Stimulated activated CD4-positive, alpha-beta T cell treated with anti-CD3 and anti-CD28 coated beads, TNF-alpha, amount 100 ng/mL, for 4 hours (primary cell): ENCODE measurements around the gene CRIM1.

Experiments used
- DNase-seq, 3 experiments: peaks; one replicate each; pipeline ENCODE4 v3.0.0-alpha.2; 2020; ENCODE audit warnings: low read depth in 3 of 3

The CRIM1 gene

DNA sequence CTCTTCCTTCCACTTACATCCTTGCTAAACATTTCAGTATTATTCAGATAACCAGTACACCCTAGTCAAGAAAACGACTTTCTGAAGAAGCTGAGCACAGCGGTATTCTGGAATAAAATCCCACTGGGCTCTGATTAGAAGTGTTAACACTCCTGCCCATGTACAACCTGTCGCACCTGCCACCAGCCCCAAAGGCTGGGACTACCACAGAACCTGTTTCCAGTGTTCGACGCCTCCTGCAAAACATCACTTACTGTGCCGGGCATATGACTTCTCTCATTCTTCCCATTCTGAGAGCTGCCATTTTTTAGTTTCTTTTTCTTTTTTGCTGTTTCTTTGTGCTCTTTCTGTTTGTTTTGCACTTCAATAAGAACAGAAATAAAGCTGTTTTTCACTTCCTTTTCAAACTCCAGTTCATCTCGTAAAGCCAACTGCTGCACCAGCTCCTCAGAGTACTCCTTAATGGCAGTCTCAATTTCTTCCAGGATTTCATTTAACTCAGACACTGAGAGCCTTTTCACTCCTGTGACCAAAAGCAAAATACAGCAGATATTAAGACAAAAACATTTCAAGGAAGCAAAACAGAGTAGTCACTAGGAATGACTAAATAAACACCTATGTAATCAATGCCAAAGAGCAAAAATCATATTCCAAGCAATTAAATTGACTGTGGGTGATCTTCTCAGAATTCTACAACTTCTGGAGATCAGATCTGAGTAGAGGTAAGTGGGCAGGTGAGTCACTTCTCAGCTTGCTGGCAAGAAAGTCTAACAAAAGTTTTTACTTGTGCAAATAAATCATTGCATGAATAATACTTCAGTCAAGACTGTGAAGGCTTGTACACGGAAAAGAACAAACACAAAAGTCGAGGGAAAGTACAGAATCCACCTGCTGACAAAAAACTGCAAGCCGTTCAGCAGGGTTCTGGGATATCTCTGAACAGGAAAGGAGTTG is 223.0 kb downstream of the CRIM1 start:
- DNase-seq, result no peak

- DNase-seq, result no peak
These were observed 223.7 kb downstream of the CRIM1 start for GRCh38 chr2:36579297-36579664.

DNA sequence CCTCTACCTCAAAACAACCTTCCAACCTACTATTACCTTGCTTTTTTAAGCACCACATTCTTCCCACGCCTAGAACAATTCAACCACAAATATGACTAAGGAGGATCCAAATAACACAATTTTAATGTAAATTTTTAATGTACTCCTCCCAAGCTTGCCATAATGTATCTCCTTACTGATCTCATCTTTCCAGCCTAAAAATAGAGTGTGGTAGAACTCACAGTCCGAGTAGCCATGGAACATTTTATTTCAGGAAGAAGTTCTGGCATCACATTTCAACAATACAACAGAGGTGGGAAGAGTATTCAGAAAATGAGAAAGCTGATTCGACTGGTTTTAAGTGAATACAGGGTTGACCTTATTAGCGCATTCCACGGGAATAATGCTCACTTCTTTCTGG is 227.0 kb downstream of the CRIM1 start:
- DNase-seq, result no peak

DNA sequence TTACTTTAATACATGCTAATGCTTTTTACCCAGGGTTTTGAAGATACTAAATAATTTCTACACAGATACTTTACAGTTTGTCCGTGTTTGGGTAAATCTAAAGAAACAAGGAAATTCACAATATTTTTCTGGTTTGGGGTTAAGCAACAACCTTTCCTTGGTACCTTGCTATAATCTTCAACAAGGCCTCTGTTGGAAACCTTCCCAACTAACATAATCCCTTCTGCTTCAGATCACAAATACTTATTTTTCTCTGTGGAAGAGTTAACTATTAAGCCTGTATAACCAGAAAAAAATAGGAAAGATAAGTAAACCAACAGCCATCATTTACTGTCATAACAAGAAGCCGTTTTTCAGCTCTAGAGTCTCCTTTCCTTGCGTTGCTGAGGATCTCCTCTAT is 227.4 kb downstream of the CRIM1 start:
- no peak for DNase-seq

DNA sequence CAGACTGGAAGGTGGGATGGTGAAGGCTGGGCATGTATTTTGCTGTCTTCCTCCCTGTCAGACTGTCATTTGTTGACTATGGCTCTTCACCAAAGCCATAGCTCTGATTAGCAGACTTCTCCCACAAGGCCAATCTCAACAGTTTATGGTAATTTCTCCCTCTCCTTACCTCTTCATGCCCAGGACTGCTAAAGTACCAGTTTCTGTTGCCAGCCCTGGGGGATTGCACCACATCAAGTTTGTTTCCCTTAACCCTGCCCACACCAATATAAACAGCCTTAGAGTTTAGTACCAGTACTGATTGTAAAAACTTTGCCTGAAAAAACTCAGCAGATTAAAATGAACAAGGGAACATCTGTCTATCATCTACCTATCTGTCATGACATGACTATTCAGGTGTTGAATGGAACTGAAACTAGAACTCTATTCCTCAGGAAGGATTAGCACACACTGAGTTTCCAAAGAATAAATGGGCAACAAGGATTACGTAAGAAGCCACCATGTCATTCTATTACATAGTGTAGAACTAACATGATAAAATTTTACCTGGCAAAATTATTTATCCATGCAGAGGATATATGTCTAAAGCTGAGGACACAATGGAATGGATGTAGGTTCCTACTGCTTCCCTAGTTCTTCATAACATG is 228.7 kb downstream of the CRIM1 start:
- DNase-seq, result no peak

- DNase-seq, result no peak
These were observed 231.1 kb downstream of the CRIM1 start for GRCh38 chr2:36586672-36587071.

GRCh38 chr2:36587101-36587500 is 231.5 kb downstream of the CRIM1 start:
- DNase-seq, result no peak

DNA sequence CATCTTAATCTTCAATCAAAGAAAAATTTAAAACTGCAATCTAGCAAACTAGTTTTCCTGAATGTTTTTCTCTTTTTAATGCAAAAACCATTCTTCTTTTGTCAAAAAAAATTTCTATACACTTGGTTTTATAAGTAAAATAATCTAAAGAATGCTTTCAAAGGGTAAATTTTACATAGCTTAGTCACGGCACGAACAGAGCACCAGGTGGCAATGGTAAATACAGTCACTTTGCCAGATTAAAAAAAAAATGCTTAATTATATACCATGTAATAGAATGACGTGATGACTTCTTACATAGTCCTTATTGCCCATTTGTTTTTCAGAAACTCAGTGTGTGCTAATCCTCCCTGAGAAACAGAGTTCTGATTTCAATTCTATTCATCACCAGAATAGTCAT is 232.0 kb downstream of the CRIM1 start:
- no peak for DNase-seq

- no peak for DNase-seq
These were observed 233.7 kb downstream of the CRIM1 start for GRCh38 chr2:36589230-36589630.

DNA sequence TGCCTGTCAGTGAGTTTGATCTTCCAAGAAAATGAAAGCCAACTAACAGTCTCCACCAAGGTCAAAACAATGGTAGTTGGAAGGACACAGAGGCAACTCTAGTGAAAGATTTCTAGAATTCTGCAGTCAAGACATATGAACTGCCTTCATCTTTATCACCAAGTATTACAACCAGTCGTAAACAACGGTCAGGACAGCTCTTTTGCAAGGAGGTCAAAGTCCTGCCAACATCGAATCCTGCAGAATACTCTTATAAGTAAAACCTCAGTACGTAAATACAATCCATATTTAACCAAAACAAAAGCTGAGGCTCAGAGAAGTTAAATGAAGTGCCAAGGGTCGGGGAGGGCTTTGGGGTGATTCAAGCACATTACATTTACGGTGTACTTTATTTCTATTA is 239.3 kb downstream of the CRIM1 start:
- DNase-seq, result no peak

- DNase-seq, result no peak
These were observed 240.8 kb downstream of the CRIM1 start for GRCh38 chr2:36596397-36596796.

DNA sequence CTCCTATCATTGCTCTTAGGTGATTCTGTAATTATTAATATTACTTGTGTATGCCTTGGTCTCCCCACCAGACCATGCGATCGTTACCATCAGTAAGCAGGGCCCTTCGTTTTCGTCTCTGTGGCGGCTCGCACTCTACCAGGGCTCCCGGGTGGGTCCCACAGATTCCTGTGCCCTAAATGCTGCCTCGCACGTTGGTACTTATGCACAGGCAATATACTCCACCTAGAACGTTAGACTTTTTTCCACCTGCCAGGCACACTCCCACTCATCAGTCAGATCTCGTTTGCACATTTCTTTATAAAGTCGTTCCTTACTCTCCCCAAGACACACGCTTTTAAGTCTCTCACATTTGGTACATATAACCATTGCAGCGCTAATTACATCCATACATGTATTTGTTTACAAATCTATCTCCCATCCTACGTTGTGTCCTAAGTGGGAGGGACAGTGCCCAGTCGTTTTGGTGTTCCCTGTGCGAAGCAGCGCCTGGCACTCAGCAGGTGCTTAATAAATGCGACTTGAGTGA is 241.5 kb downstream of the CRIM1 start:
- no peak for DNase-seq

- DNase-seq, result peak; percentile 23 to 53 (median 31)
These were observed 242.2 kb downstream of the CRIM1 start, which contains the start of gene FEZ2 for GRCh38 chr2:36597532-36598377. Gene FEZ2, minus strand, starts transcription at chr2:36598168. Its CDS starts 26 bp downstream, at chr2:36598142.
